ENCODE results near the gene GRB7. TPM values are rescaled to one million over a fixed set of nuclear protein-coding genes. Genes with fewer than 3 reads are reported as not detected.

GRB7 gene
- total and polyA plus RNA-seq, 10 of the 15 experiments (the other 5 are each of a cell fraction or from before 2014, with no cell fraction given): 0.05 to 0.34 (median 0.19) TPM; not detected in 4

DNA sequence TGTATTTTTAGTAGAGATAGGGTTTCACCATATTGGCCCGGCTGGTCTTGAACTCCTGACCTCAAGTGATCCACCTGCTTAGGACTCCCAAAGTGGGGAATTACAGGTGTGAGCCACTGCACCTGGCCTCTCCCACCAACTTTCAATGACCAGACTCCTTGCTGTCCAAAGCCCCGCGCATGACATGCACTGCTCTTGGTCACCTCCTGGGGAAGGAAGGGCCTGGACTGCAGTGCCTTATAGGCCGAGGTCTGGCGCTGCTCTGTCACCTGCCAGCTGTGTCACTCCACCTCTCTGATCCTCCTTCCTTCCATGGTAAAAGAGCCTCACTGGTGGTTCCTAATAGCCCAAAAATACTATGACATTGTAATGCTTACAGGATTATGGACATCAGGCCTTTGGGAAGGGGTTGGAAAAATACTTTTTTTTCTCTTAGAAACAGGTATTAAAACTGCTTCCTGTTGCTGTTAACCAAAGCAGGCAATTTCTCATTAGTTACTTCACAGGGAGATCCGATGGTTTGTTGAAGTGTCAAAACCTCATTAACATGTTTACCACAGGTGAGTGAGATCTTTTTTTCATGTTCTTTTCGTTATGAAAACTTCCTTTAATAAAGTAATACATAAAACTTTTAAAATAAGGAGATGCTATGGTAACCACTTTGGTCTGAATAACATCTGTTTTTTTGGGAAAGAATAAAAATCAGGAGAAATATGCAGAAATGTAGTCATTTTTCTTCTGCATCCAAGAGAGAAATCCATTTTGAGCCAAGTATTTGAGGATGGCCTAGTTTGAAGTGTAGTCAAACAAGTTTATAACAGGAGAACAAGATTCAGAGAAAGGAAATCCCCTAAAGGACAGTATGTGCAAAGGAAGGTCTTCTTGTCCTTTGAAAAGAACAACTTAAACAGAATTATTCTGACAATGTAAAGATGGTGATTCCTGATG is 35.5 kb downstream of the GRB7 start:
- FAIRE-seq: no peak
- SMC1A ChIA-PET (ENCODE audit: uncharacterized antibody, unreplicated experiment): interaction anchor here (0.7 to 4.9 kb wide), 5 partner anchors 17 to 89 kb away, joined by 3 to 59 read pairs (median 3); no protein-coding TSS in a partner anchor
- TF ChIP-seq KAT2A (conservative IDR thresholded peaks at IDR 0.05; ENCODE audit: control insufficient read depth, low read depth, low read length) (no peak), SUPT20H (IDR thresholded peaks at IDR 0.05; ENCODE audit: borderline replicate concordance, control insufficient read depth, low read depth, low read length) (no peak), RUNX3 (IDR thresholded peaks at IDR 0.05; ENCODE audit: low read length) (peak; percentile 4), PAX8 (IDR thresholded peaks at IDR 0.05) (0 out of 2 replicates have a peak, but pooled peaks have one; percentile 72), BHLHE40 (IDR thresholded peaks at IDR 0.05; ENCODE audit: borderline replicate concordance in 1 of 2, low read depth in 2 of 2, low read length in 1 of 2) (peak in 1 of 2 experiments; percentile 33; a peak in 1 of 4 replicates), HDAC6 (IDR thresholded peaks at IDR 0.05; ENCODE audit: unreplicated experiment) (no peak)
- TF ChIP-seq, protein P1, sequence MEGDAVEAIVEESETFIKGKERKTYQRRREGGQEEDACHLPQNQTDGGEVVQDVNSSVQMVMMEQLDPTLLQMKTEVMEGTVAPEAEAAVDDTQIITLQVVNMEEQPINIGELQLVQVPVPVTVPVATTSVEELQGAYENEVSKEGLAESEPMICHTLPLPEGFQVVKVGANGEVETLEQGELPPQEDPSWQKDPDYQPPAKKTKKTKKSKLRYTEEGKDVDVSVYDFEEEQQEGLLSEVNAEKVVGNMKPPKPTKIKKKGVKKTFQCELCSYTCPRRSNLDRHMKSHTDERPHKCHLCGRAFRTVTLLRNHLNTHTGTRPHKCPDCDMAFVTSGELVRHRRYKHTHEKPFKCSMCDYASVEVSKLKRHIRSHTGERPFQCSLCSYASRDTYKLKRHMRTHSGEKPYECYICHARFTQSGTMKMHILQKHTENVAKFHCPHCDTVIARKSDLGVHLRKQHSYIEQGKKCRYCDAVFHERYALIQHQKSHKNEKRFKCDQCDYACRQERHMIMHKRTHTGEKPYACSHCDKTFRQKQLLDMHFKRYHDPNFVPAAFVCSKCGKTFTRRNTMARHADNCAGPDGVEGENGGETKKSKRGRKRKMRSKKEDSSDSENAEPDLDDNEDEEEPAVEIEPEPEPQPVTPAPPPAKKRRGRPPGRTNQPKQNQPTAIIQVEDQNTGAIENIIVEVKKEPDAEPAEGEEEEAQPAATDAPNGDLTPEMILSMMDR (IDR thresholded peaks at IDR 0.05 in 2 of 3, conservative IDR thresholded peaks at IDR 0.05 in 1 of 3; ENCODE audit: control insufficient read depth in 2 of 3, extremely low read depth in 1 of 3, insufficient read depth in 1 of 3, low read depth in 3 of 3, low read length in 3 of 3): 0 out of 6 replicates have a peak, but pooled peaks of 1 of the 3 experiments have one; percentile 4
- TF ChIP-seq, protein P2, sequence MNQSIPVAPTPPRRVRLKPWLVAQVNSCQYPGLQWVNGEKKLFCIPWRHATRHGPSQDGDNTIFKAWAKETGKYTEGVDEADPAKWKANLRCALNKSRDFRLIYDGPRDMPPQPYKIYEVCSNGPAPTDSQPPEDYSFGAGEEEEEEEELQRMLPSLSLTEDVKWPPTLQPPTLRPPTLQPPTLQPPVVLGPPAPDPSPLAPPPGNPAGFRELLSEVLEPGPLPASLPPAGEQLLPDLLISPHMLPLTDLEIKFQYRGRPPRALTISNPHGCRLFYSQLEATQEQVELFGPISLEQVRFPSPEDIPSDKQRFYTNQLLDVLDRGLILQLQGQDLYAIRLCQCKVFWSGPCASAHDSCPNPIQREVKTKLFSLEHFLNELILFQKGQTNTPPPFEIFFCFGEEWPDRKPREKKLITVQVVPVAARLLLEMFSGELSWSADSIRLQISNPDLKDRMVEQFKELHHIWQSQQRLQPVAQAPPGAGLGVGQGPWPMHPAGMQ (IDR thresholded peaks at IDR 0.05; ENCODE audit: borderline replicate concordance): no peak
- TF ChIP-seq, protein P3, sequence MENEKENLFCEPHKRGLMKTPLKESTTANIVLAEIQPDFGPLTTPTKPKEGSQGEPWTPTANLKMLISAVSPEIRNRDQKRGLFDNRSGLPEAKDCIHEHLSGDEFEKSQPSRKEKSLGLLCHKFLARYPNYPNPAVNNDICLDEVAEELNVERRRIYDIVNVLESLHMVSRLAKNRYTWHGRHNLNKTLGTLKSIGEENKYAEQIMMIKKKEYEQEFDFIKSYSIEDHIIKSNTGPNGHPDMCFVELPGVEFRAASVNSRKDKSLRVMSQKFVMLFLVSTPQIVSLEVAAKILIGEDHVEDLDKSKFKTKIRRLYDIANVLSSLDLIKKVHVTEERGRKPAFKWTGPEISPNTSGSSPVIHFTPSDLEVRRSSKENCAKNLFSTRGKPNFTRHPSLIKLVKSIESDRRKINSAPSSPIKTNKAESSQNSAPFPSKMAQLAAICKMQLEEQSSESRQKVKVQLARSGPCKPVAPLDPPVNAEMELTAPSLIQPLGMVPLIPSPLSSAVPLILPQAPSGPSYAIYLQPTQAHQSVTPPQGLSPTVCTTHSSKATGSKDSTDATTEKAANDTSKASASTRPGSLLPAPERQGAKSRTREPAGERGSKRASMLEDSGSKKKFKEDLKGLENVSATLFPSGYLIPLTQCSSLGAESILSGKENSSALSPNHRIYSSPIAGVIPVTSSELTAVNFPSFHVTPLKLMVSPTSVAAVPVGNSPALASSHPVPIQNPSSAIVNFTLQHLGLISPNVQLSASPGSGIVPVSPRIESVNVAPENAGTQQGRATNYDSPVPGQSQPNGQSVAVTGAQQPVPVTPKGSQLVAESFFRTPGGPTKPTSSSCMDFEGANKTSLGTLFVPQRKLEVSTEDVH (IDR thresholded peaks at IDR 0.05; ENCODE audit: low read depth, partially characterized antibody): no peak
- TF ChIP-seq, protein P4, sequence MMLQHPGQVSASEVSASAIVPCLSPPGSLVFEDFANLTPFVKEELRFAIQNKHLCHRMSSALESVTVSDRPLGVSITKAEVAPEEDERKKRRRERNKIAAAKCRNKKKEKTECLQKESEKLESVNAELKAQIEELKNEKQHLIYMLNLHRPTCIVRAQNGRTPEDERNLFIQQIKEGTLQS (IDR thresholded peaks at IDR 0.05; ENCODE audit: borderline replicate concordance, extremely low read depth, low read depth, low read length): no peak
- TF ChIP-seq, protein P5, sequence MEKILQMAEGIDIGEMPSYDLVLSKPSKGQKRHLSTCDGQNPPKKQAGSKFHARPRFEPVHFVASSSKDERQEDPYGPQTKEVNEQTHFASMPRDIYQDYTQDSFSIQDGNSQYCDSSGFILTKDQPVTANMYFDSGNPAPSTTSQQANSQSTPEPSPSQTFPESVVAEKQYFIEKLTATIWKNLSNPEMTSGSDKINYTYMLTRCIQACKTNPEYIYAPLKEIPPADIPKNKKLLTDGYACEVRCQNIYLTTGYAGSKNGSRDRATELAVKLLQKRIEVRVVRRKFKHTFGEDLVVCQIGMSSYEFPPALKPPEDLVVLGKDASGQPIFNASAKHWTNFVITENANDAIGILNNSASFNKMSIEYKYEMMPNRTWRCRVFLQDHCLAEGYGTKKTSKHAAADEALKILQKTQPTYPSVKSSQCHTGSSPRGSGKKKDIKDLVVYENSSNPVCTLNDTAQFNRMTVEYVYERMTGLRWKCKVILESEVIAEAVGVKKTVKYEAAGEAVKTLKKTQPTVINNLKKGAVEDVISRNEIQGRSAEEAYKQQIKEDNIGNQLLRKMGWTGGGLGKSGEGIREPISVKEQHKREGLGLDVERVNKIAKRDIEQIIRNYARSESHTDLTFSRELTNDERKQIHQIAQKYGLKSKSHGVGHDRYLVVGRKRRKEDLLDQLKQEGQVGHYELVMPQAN (conservative IDR thresholded peaks at IDR 0.05): no peak

More for the DNA sequence above, 35.5 kb downstream of the GRB7 start:
- Histone ChIP-seq H3K27me3 (replicated peaks in 1 of 2; ENCODE audit: control insufficient read depth in 2 of 2, insufficient read depth in 2 of 2, low read length in 1 of 2) (no peaks in the 10 kb centered on the region), H3K4me1 (ENCODE audit: control insufficient read depth, insufficient read depth, low read length) (peaks cover 64% of the 10 kb centered on the region), H3K4me2 (ENCODE audit: control insufficient read depth, insufficient read depth) (peak overlapping the region; percentile 97), H3K27ac (ENCODE audit: control insufficient read depth, insufficient read depth) (peak overlapping the region; percentile 95), H3K36me3 (ENCODE audit: control insufficient read depth in 2 of 2, insufficient read depth in 2 of 2, low read length in 1 of 2) (peaks cover 7 to 30% of the 10 kb centered on the region in 2 experiments), H3K79me2 (ENCODE audit: control insufficient read depth, insufficient read depth, low read length) (peaks cover 93% of the 10 kb centered on the region), H4K20me1 (ENCODE audit: control insufficient read depth, insufficient read depth) (no peaks in the 10 kb centered on the region), H3K4me3 (peak overlapping the region; percentile 79), H2AFZ (ENCODE audit: control insufficient read depth, low read depth, low read length) (no peak overlapping the region), H3K9ac (ENCODE audit: control insufficient read depth, insufficient read depth, low read length) (peak overlapping the region; percentile 52), H3K9me3 (replicated peaks; ENCODE audit: control insufficient read depth, insufficient read depth, low read length) (no peaks in the 10 kb centered on the region; the same call in 2 of the 3 replicates)
- intact Hi-C loops (cut with micrococcal nuclease; ENCODE audit: unreplicated experiment) (loop anchor here (1.0 to 5.0 kb wide), 2 partner anchors 15 to 74 kb away; no protein-coding TSS in a partner anchor), in situ Hi-C loops (cut with MboI) (no loop called here)
- DNase-seq (ENCODE audit: low read depth, low spot score) (no peak), ATAC-seq (no peak)
- RAD21 ChIA-PET (ENCODE audit: unreplicated experiment): interaction anchor here (1.2 to 2.0 kb wide), 3 partner anchors 10 to 89 kb away, joined by 4 to 18 read pairs (median 4); no protein-coding TSS in a partner anchor
- WGBS (ENCODE audit: insufficient coverage, insufficient replicate concordance, low lambda C conversion rate, missing lambda C conversion rate): 39% methylated on average over 7 of the region's 7 CpGs
- POLR2A ChIA-PET: interaction anchor here (1.2 kb wide), 1 partner anchor 16 kb away, joined by 8 read pairs; no protein-coding TSS in a partner anchor
- CTCF ChIA-PET: interaction anchor here (0.6 to 0.9 kb wide), 2 partner anchors 18 to 49 kb away, joined by 3 read pairs; no protein-coding TSS in a partner anchor
- no TSS peak for BruUV-seq (replicated peaks)
